Fibroblast of lung (primary cell): Measurements from ENCODE around the gene FAM3B. TPM values are rescaled to one million over a fixed set of nuclear protein-coding genes. Genes with fewer than 3 reads are reported as not detected.

Experiments used
- DNase-seq, 2 donors: peaks; one replicate each; pipeline versions ENCODE4 v3.0.0 to v3.0.0-alpha.2; 2010; ENCODE audit warnings: low read depth in 2 of 2
- H2AFZ ChIP-seq: 2 replicates; pipeline ENCODE4 v1.5.1; 2012; ENCODE audit warnings: low read length, control low read depth, inconsistent platforms
- H3K27ac ChIP-seq: 2 replicates; pipeline ENCODE4 v1.5.1; 2011; ENCODE audit warnings: low read length, control low read depth; ENCODE audit not compliant: insufficient read depth
- H3K27me3 ChIP-seq: 2 replicates; pipeline ENCODE4 v1.5.1; 2011; ENCODE audit warnings: mild to moderate bottlenecking, low read length; ENCODE audit not compliant: control insufficient read depth, insufficient read depth
- H3K36me3 ChIP-seq: 2 replicates; pipeline ENCODE4 v1.5.1; 2011; ENCODE audit warnings: low read length; ENCODE audit not compliant: control insufficient read depth, insufficient read depth
- H3K4me1 ChIP-seq: 2 replicates; pipeline ENCODE4 v1.5.1; 2011; ENCODE audit warnings: low read length; ENCODE audit not compliant: control insufficient read depth, insufficient read depth; ENCODE audit errors: extremely low read depth
- H3K4me2 ChIP-seq: 2 replicates; pipeline ENCODE4 v1.5.1; 2011; ENCODE audit warnings: low read length, control low read depth; ENCODE audit not compliant: insufficient read depth; ENCODE audit errors: extremely low read depth
- H3K4me3 ChIP-seq, 4 experiments: fragments of 200-600 bp in 1 of 4; sonication (generic) in 1 of 4; replicated peaks in 1 of 4; 2 replicates each; pipeline ENCODE4 v1.5.1; 2011 to 2016; ENCODE audit warnings: low read length in 4 of 4, low read depth in 3 of 4, mild to moderate bottlenecking in 3 of 4, control low read depth in 2 of 4, inconsistent platforms in 1 of 4, mixed read lengths in 1 of 4; ENCODE audit not compliant: insufficient read depth in 1 of 4; ENCODE audit errors: control extremely low read depth in 1 of 4
- H3K79me2 ChIP-seq: 2 replicates; pipeline ENCODE4 v1.5.1; 2012; ENCODE audit warnings: mild to moderate bottlenecking, low read length, inconsistent platforms; ENCODE audit not compliant: control insufficient read depth, insufficient read depth
- H3K9ac ChIP-seq: 2 replicates; pipeline ENCODE4 v1.5.1; 2011; ENCODE audit warnings: mild to moderate bottlenecking, low read length, control low read depth; ENCODE audit not compliant: insufficient read depth
- H3K9me3 ChIP-seq: 2 replicates; pipeline ENCODE4 v1.5.1; 2012; ENCODE audit warnings: low read depth, low read length; ENCODE audit not compliant: control insufficient read depth, insufficient read depth
- H4K20me1 ChIP-seq: 2 replicates; pipeline ENCODE4 v1.5.1; 2011; ENCODE audit warnings: low read length; ENCODE audit not compliant: control insufficient read depth, insufficient read depth; ENCODE audit errors: extremely low read depth
- EZH2 ChIP-seq: IDR thresholded peaks from 2 replicates; pipeline ENCODE4 v1.5.1; 2012; ENCODE audit warnings: low read length, control low read depth, mild to moderate bottlenecking; ENCODE audit errors: missing control alignments
- polyA plus RNA-seq, 2 donors: library from polyadenylated mRNA; depleted of rRNA in 1 of 2; stranded (reverse) in 1 of 2; unstranded in 1 of 2; fragments of >200 nt; gene quantifications; 2 replicates each; pipeline ENCODE4 v1.2.1, GENCODE V29; 2011 to 2012; ENCODE audit warnings: missing spikeins in 1 of 2
- total RNA-seq: library from RNA; depleted of rRNA; stranded (reverse); fragments of >200 nt; gene quantifications from 2 replicates; pipeline ENCODE4 v1.2.1, GENCODE V29; 2014
- TF ChIP-seq, protein P1 (sequence below), 2 donors: IDR thresholded peaks in 1 of 2; conservative IDR thresholded peaks in 1 of 2; 1 replicate in 1 of 2; 2 replicates in 1 of 2; pipeline ENCODE4 v1.5.1; 2011 to 2012; ENCODE audit warnings: low read length in 2 of 2, control low read depth in 1 of 2, inconsistent platforms in 1 of 2, low read depth in 1 of 2, mild to moderate bottlenecking in 1 of 2

FAM3B gene
- total and polyA plus RNA-seq, 2 donors (not counting 1 experiment from before 2014, with no cell fraction given) = not detected

DNA sequence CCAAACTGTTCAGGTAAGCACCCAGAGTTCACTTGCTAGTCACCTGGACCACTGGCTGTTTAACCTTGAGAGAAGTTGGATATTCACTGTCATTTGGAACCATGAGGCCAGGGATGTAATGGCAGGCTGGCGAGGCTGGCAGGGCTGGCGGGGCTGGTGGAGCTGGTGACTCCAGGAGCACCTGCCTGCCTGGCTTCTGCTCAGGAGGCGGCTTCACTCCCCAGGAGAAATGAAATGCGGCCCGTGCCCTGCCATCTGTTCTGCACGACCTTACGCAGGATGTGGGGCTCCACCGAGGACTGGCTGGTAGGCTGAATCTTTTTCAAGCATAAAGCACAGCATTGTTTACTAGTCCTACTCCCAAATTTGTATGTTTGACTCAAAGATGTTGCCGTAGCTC lies 86.7 kb downstream of the FAM3B start:
- H3K9ac ChIP-seq = no peak overlapping the region
- H3K36me3 ChIP-seq = no peaks in the 10 kb centered on the region
- DNase-seq = no peak
- no peaks in the 10 kb centered on the region for H3K27me3 ChIP-seq
- H3K4me3 ChIP-seq = no peak overlapping the region
- H3K79me2 ChIP-seq = no peaks in the 10 kb centered on the region
- H3K27ac ChIP-seq = no peak overlapping the region
- H4K20me1 ChIP-seq = no peaks in the 10 kb centered on the region
- no peaks in the 10 kb centered on the region for H3K4me1 ChIP-seq
- no peak overlapping the region for H2AFZ ChIP-seq
- no peaks in the 10 kb centered on the region for H3K9me3 ChIP-seq
- TF ChIP-seq EZH2 = no peak
- TF ChIP-seq, protein P1, sequence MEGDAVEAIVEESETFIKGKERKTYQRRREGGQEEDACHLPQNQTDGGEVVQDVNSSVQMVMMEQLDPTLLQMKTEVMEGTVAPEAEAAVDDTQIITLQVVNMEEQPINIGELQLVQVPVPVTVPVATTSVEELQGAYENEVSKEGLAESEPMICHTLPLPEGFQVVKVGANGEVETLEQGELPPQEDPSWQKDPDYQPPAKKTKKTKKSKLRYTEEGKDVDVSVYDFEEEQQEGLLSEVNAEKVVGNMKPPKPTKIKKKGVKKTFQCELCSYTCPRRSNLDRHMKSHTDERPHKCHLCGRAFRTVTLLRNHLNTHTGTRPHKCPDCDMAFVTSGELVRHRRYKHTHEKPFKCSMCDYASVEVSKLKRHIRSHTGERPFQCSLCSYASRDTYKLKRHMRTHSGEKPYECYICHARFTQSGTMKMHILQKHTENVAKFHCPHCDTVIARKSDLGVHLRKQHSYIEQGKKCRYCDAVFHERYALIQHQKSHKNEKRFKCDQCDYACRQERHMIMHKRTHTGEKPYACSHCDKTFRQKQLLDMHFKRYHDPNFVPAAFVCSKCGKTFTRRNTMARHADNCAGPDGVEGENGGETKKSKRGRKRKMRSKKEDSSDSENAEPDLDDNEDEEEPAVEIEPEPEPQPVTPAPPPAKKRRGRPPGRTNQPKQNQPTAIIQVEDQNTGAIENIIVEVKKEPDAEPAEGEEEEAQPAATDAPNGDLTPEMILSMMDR (conservative IDR thresholded peaks at IDR 0.05 in 1 of 2, IDR thresholded peaks at IDR 0.05 in 1 of 2; ENCODE audit: low read depth in 1 of 2, low read length in 2 of 2) = no peak
- H3K4me2 ChIP-seq = no peak overlapping the region

DNA sequence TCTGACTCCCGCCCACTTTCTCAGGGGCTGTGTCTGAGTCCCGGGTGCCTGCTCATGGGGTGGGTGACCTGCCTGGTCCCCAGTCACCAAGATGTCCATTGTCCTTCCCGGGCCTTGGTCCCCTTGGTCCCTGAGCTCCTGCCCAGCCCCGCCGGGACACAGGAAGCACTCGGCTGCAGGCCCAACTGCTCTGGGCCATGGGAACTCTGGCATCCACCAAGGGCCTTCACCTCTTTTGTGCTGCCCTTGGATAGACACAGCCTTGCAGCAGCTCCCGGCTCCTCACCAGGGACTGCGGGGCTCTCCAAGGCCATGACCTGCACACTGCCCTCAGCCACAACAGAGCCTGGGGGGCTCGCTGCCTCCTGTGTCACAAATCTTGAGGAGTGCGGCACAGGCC lies 87.4 kb downstream of the FAM3B start:
- Histone ChIP-seq H3K36me3 (no peaks in the 10 kb centered on the region), H4K20me1 (no peaks in the 10 kb centered on the region), H3K9me3 (no peaks in the 10 kb centered on the region), H3K27ac (no peak overlapping the region), H3K9ac (no peak overlapping the region), H2AFZ (no peak overlapping the region), H3K4me3 (no peak overlapping the region), H3K4me1 (no peaks in the 10 kb centered on the region), H3K27me3 (no peaks in the 10 kb centered on the region), H3K4me2 (no peak overlapping the region), H3K79me2 (no peaks in the 10 kb centered on the region)
- TF ChIP-seq, protein P1 (conservative IDR thresholded peaks at IDR 0.05 in 1 of 2, IDR thresholded peaks at IDR 0.05 in 1 of 2; ENCODE audit: low read depth in 1 of 2, low read length in 2 of 2) = no peak
- no peak for TF ChIP-seq EZH2
- no peak for DNase-seq

DNA sequence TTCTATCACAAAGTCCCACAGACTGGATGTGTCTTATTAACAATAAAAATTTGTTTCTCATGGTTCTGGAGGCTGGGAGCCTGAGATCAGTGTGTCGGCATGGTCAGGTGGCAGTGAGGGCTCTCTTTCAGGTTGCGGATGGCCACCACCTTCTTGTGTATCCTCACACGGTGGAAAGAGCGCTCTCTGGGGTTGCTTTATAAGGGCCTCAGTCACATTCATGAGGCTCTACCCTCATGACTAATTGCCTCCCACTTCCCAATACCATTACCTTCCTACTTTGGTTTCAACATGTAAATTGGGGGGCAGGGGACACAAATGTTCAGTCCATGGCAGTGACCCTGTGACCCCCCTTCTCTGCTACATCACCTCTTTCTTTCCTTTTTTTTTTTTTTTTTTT lies 88.7 kb downstream of the FAM3B start:
- no peak overlapping the region for H3K4me3 ChIP-seq
- H2AFZ ChIP-seq = no peak overlapping the region
- no peak for DNase-seq
- no peak overlapping the region for H3K9ac ChIP-seq
- H3K4me2 ChIP-seq = no peak overlapping the region
- H3K79me2 ChIP-seq = no peaks in the 10 kb centered on the region
- H3K36me3 ChIP-seq = no peaks in the 10 kb centered on the region
- TF ChIP-seq, protein P1 (conservative IDR thresholded peaks at IDR 0.05 in 1 of 2, IDR thresholded peaks at IDR 0.05 in 1 of 2; ENCODE audit: low read depth in 1 of 2, low read length in 2 of 2) = no peak
- no peak for TF ChIP-seq EZH2
- H3K9me3 ChIP-seq = no peaks in the 10 kb centered on the region
- no peaks in the 10 kb centered on the region for H4K20me1 ChIP-seq
- H3K27me3 ChIP-seq = no peaks in the 10 kb centered on the region
- no peak overlapping the region for H3K27ac ChIP-seq
- H3K4me1 ChIP-seq = no peaks in the 10 kb centered on the region
